GM06990 (cell line): ENCODE measurements around the gene ASB8.

Experiments
- DNase-seq: peaks from one replicate; pipeline ENCODE4 v3.0.0-alpha.2; 2011; ENCODE audit not compliant: insufficient read length; ENCODE audit errors: extremely low read depth
- H3K27me3 ChIP-seq: replicated peaks from 2 replicates; pipeline ENCODE4 v1.6.0; 2011; ENCODE audit warnings: low read length; ENCODE audit not compliant: control insufficient read depth, insufficient read depth
- H3K36me3 ChIP-seq: 2 replicates; pipeline ENCODE4 v1.5.1; 2011; ENCODE audit warnings: low read length; ENCODE audit not compliant: control insufficient read depth, insufficient read depth
- H3K4me3 ChIP-seq: replicated peaks from 2 replicates; pipeline ENCODE4 v1.5.1; 2011; ENCODE audit warnings: low read depth, mild to moderate bottlenecking, control low read depth, low read length
- TF ChIP-seq, protein P1 (sequence below): IDR thresholded peaks from 2 replicates; pipeline ENCODE4 v1.5.1; 2011; ENCODE audit warnings: low read length, control low read depth, mild to moderate bottlenecking, inconsistent platforms; ENCODE audit not compliant: insufficient read depth, poor library complexity, severe bottlenecking

ASB8 gene

DNA sequence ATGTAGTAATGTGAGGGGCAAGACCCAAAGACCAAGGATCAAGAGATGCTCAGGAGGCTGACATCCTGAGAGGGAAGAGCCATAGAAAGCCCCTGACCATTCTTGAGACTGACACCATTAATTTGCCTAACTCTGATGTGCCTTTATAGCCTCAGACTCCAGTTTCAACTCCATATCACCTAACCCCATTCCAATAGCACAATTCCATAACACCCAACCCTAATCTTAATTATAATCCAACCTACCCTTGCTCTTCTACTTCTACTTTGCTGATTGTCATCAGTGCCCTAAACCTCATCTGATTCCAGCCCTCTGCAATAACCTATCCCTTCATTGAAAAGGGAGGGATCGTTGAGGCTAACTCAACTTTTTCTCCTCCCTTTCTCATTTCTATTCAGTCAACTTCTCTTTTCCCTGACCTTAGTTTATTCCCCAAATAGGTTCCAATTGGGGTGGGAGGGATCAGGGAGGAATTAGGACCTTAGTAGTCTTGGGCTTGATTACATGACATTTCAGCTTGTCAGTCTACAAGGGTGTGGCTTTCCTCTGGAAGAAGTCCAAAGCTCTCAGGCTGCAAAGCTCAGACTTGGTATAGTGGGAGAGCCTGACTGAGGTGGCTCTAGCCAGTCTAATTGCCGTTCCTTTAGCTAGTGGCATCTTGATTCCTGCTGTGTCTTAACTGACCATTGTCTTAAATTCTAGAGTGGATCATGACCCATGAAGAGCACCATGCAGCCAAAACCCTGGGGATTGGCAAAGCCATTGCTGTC lies 35.1 kb downstream of the ASB8 start:
- no peak for DNase-seq
- H3K4me3 ChIP-seq: no peak overlapping the region
- TF ChIP-seq, protein P1, sequence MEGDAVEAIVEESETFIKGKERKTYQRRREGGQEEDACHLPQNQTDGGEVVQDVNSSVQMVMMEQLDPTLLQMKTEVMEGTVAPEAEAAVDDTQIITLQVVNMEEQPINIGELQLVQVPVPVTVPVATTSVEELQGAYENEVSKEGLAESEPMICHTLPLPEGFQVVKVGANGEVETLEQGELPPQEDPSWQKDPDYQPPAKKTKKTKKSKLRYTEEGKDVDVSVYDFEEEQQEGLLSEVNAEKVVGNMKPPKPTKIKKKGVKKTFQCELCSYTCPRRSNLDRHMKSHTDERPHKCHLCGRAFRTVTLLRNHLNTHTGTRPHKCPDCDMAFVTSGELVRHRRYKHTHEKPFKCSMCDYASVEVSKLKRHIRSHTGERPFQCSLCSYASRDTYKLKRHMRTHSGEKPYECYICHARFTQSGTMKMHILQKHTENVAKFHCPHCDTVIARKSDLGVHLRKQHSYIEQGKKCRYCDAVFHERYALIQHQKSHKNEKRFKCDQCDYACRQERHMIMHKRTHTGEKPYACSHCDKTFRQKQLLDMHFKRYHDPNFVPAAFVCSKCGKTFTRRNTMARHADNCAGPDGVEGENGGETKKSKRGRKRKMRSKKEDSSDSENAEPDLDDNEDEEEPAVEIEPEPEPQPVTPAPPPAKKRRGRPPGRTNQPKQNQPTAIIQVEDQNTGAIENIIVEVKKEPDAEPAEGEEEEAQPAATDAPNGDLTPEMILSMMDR: no peak
- peaks cover 12% of the 10 kb centered on the region for H3K36me3 ChIP-seq
- H3K27me3 ChIP-seq: no peaks in the 10 kb centered on the region

DNA sequence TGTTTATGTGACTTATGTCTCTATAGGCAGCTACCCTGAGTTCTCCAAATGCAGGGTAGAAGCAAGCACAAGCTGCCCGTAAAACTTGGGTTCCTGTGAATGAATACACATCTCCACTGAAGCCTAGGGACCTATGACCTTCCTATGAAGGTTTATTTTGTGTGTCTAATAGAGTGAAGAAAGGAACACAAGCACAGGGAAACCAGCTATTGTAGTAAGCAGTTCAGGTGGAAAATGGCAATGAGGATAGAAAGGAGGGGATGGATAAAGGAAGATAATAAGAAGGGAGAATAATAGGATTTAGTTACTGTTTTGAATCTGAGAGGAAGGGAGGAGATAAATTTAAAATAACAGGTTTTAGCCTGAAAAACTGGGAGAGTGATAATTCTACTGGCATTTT lies 35.8 kb downstream of the ASB8 start:
- H3K4me3 ChIP-seq: no peak overlapping the region
- DNase-seq: no peak
- TF ChIP-seq, protein P1: no peak
- no peaks in the 10 kb centered on the region for H3K27me3 ChIP-seq
- peaks cover 7% of the 10 kb centered on the region for H3K36me3 ChIP-seq

DNA sequence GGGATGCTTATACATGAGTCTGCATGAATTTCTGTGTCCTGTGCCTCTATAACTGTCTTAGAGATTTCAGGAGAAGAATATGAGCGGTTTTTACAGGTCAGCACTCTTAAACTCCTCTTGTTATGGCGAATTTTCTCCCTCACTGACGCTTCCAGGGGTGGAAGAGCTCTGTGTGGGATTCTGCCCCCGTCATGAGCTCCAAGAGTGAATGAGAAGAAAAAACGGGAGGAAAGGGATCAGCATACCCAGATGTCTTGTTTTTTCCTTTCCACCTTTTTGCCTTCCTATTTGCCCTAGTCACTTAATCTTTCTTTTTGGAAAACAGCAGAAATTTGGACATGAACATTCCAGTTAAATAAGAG lies 37.5 kb downstream of the ASB8 start:
- TF ChIP-seq, protein P1: no peak
- Histone ChIP-seq H3K27me3 (no peaks in the 10 kb centered on the region), H3K36me3 (peaks cover 5% of the 10 kb centered on the region), H3K4me3 (peak overlapping the region; percentile 74)
- DNase-seq: no peak

DNA sequence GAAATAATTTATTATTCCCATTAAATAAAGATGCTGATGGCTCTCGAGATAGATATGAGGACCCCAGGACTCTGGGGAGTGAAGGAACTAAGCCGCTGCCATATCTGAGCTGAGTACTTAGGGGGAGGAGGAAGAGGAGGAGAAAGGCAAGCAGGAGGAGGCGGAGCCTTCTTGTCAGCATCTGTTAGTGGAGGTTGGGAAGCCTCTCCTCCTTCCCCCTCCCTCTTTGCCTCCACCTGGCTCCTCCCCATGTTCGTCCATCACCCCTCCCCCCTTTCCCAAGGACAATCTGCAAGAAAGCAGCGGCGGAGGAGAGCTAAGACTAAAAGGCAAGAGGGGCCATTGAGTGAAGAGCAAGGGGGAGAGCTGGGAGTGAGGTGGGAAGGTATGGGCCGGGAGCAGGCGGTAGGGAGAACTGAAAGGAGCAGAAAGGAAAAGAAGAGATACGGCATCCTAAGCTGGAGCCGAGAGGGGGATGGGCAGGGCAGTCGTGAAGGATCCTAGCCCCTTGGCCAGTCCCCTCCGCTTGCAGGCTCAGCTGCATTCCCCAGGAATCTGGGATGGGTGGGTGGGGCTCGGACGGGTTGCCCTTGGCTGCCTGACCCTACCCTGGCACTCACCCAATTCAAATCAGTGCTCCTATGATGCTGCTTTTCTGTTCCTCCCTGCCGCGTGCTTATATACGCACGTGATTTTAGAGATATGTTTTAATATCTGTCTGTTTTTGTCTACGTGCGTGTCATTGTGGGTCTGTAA lies 38.1 kb downstream of the ASB8 start, which contains the start of gene PFKM:
PFKM (plus strand) TSS at position 287 of the 756 bp plus-strand sequence. CDS start 3,411 bp downstream, outside the sequence.
- TF ChIP-seq, protein P1: no peak
- H3K27me3 ChIP-seq: no peaks in the 10 kb centered on the region
- peak; percentile 71 for DNase-seq
- H3K36me3 ChIP-seq: peaks cover 5% of the 10 kb centered on the region
- peak within 1 kb of the TSS; percentile 74 for H3K4me3 ChIP-seq

DNA sequence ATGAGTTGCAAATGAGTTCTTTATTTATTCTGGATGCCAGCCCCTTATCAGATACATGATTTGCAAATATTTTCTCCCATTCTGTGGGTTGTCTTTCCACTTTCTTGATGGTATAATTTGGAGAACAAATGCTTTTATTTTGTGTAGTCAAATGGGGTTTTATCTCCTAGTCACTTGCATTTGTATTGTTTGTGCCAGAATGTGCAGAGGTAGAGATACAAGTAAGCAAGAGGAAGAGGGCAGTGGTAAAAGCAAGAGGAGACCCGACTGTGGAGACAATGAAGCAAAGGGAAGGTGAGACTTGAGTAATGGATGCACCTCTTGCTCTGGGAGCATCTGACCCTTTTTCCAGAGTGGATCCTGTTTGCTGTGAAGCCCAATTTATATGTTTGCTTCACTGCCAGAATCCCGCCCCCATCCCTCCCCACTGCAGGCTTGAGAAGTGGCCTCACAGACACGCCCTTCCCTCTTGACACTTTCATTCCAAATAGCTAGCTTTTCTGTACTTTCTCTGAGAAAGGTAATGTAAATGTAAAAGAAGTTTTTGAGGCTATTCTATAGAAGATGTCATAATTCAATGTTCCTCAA lies 38.9 kb downstream of the ASB8 start:
- H3K4me3 ChIP-seq: no peak overlapping the region
- no peak for DNase-seq

More for the DNA sequence above, 38.9 kb downstream of the ASB8 start:
- H3K27me3 ChIP-seq: no peaks in the 10 kb centered on the region
- H3K36me3 ChIP-seq: peaks cover 4% of the 10 kb centered on the region
- TF ChIP-seq, protein P1: no peak
